GM12891 (cell line): ENCODE measurements around the gene ELOVL6.

Experiments used
- DNase-seq: peaks from one replicate; pipeline ENCODE4 v3.0.0; 2011; ENCODE audit warnings: low spot score; ENCODE audit not compliant: insufficient read length
- FAIRE-seq: peaks from 2 replicates; lab custom pipeline; 2011; peaks lifted over from hg19 to GRCh38; lab: Jason Lieb, UNC
- PAX5 ChIP-seq: IDR thresholded peaks from 2 replicates; pipeline ENCODE4 v1.6.1; 2011; ENCODE audit warnings: low read length, moderate library complexity, mild to moderate bottlenecking; ENCODE audit not compliant: insufficient read depth, severe bottlenecking
- POLR2A ChIP-seq: IDR thresholded peaks from 2 replicates; pipeline ENCODE4 v1.6.1; 2011; ENCODE audit warnings: low read depth, low read length, control low read depth
- POLR2AphosphoS5 ChIP-seq: IDR thresholded peaks from 2 replicates; pipeline ENCODE4 v1.6.1; 2011; ENCODE audit warnings: low read depth, low read length, control low read depth
- POU2F2 ChIP-seq: IDR thresholded peaks from 2 replicates; pipeline ENCODE4 v1.6.1; 2011; ENCODE audit warnings: low read depth, mild to moderate bottlenecking, control low read depth, low read length, moderate library complexity
- SPI1 ChIP-seq: IDR thresholded peaks from 2 replicates; pipeline ENCODE4 v1.6.1; 2011; ENCODE audit warnings: low read depth, low read length, control low read depth
- TAF1 ChIP-seq: IDR thresholded peaks from 2 replicates; pipeline ENCODE4 v1.6.1; 2011; ENCODE audit warnings: low read depth, low read length, control low read depth

Gene ELOVL6

GRCh38 chr4:110216129-110216528 is 17.7 kb upstream of the ELOVL6 start:
- TF ChIP-seq SPI1, result no peak
- FAIRE-seq (no peak), DNase-seq (no peak)

GRCh38 chr4:110211770-110212061 is 13.3 kb upstream of the ELOVL6 start:
- no peak for TF ChIP-seq PAX5
- no peak for TF ChIP-seq TAF1
- no peak for TF ChIP-seq POLR2AphosphoS5
- no peak for TF ChIP-seq POU2F2
- no peak for TF ChIP-seq POLR2A
- no peak for DNase-seq
- FAIRE-seq, result no peak

GRCh38 chr4:110211007-110211769 is 12.8 kb upstream of the ELOVL6 start:
- FAIRE-seq, result no peak
- TF ChIP-seq POLR2AphosphoS5 (no peak), TAF1 (no peak), PAX5 (no peak), POLR2A (no peak), POU2F2 (no peak), SPI1 (no peak)
- DNase-seq, result no peak

GRCh38 chr4:110208419-110208818 is 10.0 kb upstream of the ELOVL6 start:
- no peak for TF ChIP-seq PAX5
- TF ChIP-seq POLR2AphosphoS5, result no peak
- TF ChIP-seq POLR2A, result no peak
- no peak for TF ChIP-seq TAF1
- no peak for FAIRE-seq
- DNase-seq, result no peak

- no peak for DNase-seq
- FAIRE-seq, result no peak
- TF ChIP-seq POLR2AphosphoS5 (no peak), SPI1 (no peak), PAX5 (no peak), POU2F2 (no peak), TAF1 (no peak), POLR2A (no peak)
These were observed 8.8 kb upstream of the ELOVL6 start for GRCh38 chr4:110207233-110207632.

- no peak for TF ChIP-seq POLR2AphosphoS5
- no peak for TF ChIP-seq POU2F2
- TF ChIP-seq TAF1, result no peak
- TF ChIP-seq PAX5, result no peak
- TF ChIP-seq POLR2A, result no peak
- no peak for FAIRE-seq
- DNase-seq, result no peak
These were observed 3.6 kb upstream of the ELOVL6 start for GRCh38 chr4:110202024-110202423.

- no peak for DNase-seq
- FAIRE-seq, result no peak
These were observed 3.1 kb upstream of the ELOVL6 start for GRCh38 chr4:110201502-110201901.

GRCh38 chr4:110200689-110201088 is 2.3 kb upstream of the ELOVL6 start:
- no peak for TF ChIP-seq POLR2AphosphoS5
- TF ChIP-seq TAF1, result no peak
- TF ChIP-seq SPI1, result no peak
- TF ChIP-seq POU2F2, result no peak
- TF ChIP-seq PAX5, result no peak
- no peak for TF ChIP-seq POLR2A
- no peak for DNase-seq
- FAIRE-seq, result no peak

More at GRCh38 chr4:110201502-110201901, 3.1 kb upstream of the ELOVL6 start:
- no peak for TF ChIP-seq PAX5

- no peak for DNase-seq
These were observed 373 bp downstream of the ELOVL6 start for GRCh38 chr4:110198049-110198434.

GRCh38 chr4:110197529-110198042 is 829 bp downstream of the ELOVL6 start:
- FAIRE-seq (no peak), DNase-seq (peak; percentile 27)
- TF ChIP-seq TAF1, result no peak; the same call in 1 of the 2 replicates
- TF ChIP-seq POU2F2, result no peak
- TF ChIP-seq SPI1, result 0 out of 2 replicates have a peak, but pooled peaks have one; percentile 26
- TF ChIP-seq POLR2A, result peak; percentile 55
- TF ChIP-seq PAX5, result no peak
- peak; percentile 58; the same call in 1 of the 2 replicates for TF ChIP-seq POLR2AphosphoS5

More at GRCh38 chr4:110198049-110198434, 373 bp downstream of the ELOVL6 start:
- TF ChIP-seq TAF1 (no peak), PAX5 (no peak), POLR2AphosphoS5 (no peak), SPI1 (no peak), POU2F2 (no peak), POLR2A (no peak)
- peak; percentile 58 for FAIRE-seq
